ENCODE results near the gene DNAJC4.

Gene DNAJC4, protein sequence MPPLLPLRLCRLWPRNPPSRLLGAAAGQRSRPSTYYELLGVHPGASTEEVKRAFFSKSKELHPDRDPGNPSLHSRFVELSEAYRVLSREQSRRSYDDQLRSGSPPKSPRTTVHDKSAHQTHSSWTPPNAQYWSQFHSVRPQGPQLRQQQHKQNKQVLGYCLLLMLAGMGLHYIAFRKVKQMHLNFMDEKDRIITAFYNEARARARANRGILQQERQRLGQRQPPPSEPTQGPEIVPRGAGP

GRCh38 chr11:64230171-64230984 lies at the start of gene DNAJC4:
TSS of gene DNAJC4 (plus strand) at chr11:64230548. CDS start at chr11:64230855, 307 bp downstream.
- DNase-seq: peak; percentile 92

DNA sequence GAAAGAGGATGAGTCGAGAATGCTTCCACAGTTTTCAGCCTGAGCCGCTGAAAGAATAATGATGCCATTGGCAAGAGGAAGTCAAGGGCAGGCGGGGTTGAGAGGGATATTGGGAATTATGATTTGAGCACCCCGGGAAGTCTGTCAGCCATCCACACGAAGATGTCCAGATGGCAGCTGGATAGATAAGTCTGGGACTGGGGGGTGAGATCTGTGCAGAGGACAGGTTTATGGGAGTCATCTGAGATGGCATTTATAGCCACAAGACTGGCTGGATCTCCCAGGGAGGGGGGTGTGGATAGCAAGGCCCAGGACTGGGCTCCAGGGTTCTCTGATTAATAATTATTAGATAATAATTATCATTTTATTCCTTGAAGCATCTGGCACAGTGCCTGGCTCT lies 49.5 kb upstream of the DNAJC4 start:
- no peak for DNase-seq

GRCh38 chr11:64181506-64182411 lies 48.6 kb upstream of the DNAJC4 start:
- DNase-seq: peak; percentile 54

DNA sequence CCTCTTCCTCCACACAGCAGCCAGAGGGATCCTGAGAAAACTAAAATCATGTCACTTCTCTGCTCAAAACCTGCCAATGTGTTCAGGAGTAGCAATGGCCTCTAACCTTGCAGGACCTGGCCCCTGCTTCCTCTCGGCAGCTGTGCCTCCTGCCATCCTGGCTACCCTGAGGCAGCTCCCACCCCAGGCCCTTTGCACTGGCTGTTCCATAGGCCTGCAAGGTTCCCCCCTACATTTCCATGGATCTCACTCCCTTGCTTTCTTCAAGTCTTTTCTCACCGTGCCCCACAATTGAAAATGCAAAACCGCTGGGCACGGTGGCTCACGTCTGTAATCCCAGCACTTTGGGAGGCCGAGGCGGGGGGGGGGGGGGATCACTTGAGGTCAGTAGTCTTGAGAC lies 46.5 kb upstream of the DNAJC4 start:
- DNase-seq: no peak

GRCh38 chr11:64185175-64185692 lies 45.1 kb upstream of the DNAJC4 start:
- no peak for DNase-seq

DNA sequence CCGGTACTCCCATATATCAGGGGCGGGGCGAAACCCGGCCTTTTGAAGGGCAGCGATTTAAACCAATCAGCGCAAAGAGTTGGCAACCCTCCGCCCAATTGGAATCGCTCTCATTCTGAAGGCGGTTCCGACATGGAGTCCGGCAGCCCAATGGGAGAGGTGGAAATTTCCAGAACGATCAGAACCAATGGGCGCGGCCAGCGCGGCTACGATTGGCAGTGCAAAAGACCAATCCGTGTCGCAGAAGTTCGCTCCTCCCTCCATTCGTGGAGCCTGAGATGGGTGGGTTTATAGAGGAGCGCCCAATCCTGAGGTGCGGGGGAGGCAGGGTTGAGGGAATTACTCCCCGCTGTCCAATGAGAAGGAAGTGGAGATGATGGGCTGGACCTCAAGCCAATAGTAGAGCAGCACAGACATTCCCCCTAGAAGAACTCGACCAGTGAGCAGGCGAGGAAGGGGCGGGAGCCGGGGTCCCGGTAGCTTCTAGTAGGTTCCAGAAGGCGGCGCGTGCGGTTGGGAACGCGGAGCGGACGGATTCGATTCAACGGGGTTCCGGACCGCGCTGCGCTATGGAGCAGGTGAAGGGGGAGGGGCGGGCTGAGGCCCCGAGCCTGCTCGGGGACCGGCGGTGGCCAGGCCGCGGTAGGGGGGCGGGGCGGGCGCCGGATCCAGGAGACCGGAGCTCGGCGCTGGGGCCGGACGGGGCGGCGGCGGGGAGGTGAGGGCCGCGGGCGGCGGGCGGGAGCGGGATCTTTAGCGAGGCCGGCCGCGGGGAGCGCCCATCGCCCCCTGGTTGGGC lies 44.5 kb upstream of the DNAJC4 start, which contains the start of gene STIP1:
Gene STIP1 (plus strand): TSS at position 479 of the 799 bp plus-strand sequence. CDS start 91 bp downstream, at position 570.
- peak; percentile 99 for DNase-seq

- DNase-seq: no peak
These were observed 43.7 kb upstream of the DNAJC4 start for GRCh38 chr11:64186492-64187165.

GRCh38 chr11:64192434-64192833 lies 37.9 kb upstream of the DNAJC4 start:
- no peak for DNase-seq

- no peak for DNase-seq
These were observed 33.7 kb upstream of the DNAJC4 start for GRCh38 chr11:64196626-64197025.

DNA sequence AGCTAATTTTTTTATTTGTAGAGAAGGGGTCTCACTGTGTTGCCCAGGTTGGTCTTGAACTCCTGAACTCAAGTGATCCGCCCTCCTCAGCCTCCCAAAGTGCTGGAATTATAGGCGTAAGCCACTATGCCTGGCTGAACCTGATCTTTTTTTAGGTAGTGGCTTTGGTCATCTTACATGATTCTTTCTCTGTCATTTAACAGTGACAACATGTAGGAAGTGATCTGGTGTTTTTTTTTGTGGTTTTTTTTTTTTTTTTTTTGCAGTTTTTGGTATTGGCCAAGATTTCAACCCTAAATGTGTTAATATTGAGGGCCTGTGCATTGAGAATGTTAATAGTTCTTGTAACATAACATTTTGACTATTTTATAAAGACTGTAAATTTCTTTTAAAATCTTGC lies 31.8 kb upstream of the DNAJC4 start:
- no peak for DNase-seq

DNA sequence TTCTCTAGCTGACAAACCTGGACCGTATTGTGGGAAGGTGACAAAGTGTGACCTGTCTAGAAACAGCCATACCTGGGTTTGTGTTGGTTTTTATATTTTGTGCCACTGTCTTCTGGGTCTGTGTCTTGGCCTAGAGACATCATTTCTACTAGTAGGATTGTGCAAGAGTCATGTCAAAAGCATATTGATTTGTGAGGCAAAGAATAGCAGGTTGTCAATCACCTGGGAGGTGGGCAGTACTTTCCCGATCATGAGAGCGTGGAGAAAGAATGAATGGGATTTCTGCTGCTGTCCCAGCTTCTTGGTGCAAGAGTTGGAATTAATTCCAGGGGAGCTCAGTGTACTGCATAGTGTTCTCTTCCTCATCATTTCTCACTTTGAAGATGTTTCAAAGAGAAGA lies 28.8 kb upstream of the DNAJC4 start:
- DNase-seq: no peak

DNA sequence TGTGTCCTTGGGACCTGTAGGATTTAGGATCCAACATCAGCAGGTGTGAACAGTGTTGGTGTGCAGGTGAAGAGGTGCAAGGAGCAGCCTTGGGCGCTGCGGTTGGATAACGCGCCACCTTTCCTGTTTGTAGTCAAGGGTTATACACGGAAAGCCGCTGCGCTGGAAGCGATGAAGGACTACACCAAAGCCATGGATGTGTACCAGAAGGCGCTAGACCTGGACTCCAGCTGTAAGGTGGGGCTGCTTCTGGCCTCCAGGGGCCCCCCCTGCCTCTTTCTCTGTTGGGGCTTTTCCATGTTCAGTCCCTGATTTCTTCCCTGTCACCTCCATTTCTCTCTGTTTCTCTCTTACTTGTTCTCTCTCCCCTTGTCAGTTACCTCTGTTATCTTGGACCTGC lies 27.4 kb upstream of the DNAJC4 start:
- no peak for DNase-seq

DNA sequence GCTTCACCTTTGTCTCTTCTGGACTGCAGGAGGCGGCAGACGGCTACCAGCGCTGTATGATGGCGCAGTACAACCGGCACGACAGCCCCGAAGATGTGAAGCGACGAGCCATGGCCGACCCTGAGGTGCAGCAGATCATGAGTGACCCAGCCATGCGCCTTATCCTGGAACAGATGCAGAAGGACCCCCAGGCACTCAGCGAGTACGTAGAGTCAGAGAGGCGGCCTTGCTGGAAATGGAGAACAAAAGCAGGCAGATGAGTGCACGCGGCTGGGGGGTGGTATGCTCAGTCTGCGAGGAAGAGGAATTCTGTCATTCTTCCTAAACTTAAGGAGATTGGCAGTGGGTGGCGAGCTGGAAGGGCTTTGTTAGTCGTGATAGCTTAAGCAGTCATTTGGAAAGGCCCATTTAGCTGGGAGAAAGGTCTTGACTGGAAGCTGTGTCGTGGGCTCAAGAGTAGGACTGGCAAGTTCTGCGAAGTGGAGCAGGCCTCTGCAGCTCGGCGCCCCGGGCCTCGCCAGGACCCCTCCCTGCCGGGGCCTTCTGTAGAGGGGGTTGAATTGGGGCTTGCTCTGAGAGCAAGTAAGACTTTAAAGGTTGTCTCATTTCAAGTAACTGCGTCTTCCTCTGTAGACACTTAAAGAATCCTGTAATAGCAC lies 26.8 kb upstream of the DNAJC4 start:
- DNase-seq: no peak

DNA sequence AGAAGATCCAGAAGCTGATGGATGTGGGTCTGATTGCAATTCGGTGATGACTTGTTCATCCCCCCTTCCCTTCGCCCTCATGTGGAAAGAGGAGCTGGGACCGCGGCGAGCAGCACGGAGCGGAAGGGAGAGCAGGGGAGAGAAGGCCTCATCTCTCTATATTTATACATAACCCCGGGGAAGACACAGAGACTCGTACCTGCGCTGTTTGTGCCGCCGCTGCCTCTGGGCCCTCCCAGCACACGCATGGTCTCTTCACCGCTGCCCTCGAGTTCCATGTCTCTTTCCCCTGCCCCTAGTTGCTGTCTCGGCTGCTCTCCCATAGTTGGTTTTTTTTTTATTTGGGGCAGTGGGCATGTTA lies 26.3 kb upstream of the DNAJC4 start:
- DNase-seq: no peak

DNA sequence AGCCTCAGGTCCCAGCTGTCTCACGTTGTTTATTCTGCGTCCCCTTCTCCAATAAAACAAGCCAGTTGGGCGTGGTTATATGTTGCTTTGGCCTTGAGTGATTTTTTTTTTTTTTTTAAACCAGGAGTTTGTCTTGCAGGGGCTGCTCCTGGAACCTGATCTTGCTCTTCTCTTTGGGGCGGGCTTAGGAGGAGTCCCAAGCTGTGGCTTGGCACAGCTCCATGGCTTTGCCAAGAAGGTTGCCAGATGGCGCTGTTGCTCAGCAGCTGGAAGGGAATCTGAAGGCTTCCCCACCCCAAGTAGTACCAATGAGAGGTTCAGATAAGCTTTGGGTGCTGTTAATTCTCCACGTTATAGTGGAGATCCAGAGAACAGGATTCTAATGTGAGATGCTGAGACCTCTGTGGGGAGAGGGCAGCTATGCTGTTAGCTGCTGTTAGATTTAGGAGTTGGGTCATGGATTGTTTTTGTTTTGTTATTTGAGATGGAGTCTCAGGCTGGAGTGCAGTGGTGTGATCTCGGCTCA lies 25.8 kb upstream of the DNAJC4 start:
- DNase-seq: peak; percentile 92

- DNase-seq: no peak
These were observed 23.7 kb upstream of the DNAJC4 start, which contains the start of gene FERMT3 for GRCh38 chr11:64206457-64207255. TSS of gene FERMT3 (plus strand) at chr11:64206721. CDS start at chr11:64207365, 644 bp downstream.

GRCh38 chr11:64207256-64208085 lies 22.9 kb upstream of the DNAJC4 start:
- DNase-seq: no peak

GRCh38 chr11:64208086-64208795 lies 22.1 kb upstream of the DNAJC4 start:
- no peak for DNase-seq

Data from NCI-H2107 (cell line).